Fibroblast of peridontal ligament (primary cell): ENCODE measurements around the gene REC114.
"Not testable (repeated sequence)": the region's sequence is repeated elsewhere in the genome, so short reads cannot be mapped to it uniquely, and the experiment has no call there.

ENCODE experiments used
- DNase-seq: peaks from one replicate; pipeline ENCODE4 v3.0.0-alpha.2; 2010; ENCODE audit errors: extremely low read depth

The REC114 gene

GRCh38 chr15:73575636-73576247 lies 132.8 kb downstream of the REC114 start:
- no peak for DNase-seq

DNA sequence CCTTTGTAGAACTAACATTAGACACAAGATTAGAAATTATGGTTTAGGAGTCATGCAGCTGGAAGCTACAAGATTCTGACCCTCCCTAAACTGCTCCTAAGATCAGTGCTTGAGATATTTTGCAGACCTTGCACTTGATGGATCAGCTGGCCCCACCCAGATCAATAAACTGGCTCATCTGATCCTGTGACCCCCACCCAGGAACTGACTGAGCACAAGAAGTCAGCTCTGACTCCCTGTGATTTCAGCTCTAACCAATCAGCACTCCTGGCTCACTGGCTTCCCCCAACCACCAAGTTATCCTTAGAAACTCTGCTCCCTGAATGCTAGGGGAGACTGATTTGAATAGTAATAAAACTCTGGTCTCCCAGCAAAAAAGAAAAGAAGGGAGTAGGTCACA lies 134.6 kb downstream of the REC114 start:
- not testable (repeated sequence) for DNase-seq

DNA sequence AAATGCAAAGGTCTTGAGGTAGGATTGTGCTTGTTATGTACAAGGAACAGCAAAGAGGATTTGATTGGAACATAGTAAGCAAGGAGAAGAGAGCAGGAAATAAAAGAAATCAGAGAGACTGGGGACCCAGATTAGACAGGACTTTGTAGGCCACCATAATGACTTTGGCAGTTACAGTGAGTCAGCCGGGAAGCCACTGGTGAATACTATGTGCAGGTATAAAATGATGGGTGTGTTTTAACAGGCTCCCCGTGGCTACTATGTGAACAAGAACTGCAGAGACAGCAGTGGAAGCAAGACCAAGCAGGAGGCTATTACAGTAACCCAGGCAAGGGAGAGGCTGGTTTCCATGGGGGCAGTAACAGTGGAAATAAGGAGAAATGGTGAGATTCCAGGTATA lies 135.1 kb downstream of the REC114 start:
- no peak for DNase-seq

GRCh38 chr15:73582851-73583379 lies 140.0 kb downstream of the REC114 start:
- no peak for DNase-seq

- DNase-seq: no peak
Measured at GRCh38 chr15:73583544-73583943, 140.6 kb downstream of the REC114 start.

GRCh38 chr15:73584699-73585420 lies 141.9 kb downstream of the REC114 start:
- DNase-seq: peak; percentile 45

GRCh38 chr15:73585871-73586654 lies 143.1 kb downstream of the REC114 start:
- DNase-seq: no peak

DNA sequence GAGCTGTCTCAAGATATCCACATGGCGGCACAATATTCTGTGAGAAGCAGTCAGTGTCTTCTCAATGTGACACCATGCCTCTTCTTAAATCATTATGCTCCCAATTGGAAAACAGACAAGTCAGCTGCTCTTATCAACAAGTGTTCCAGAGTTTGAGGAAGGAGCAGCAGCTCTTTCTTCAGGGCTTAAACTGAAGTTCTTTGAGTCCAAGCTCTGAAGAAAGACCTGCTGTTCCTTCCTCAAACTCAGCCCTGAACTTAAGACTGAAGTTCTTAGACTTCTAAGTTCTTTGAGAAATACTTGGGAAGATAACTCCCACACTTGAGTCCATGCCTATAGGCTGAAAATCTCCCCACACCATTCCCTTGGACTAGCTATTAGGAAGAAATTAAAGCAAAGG lies 146.8 kb downstream of the REC114 start:
- no peak for DNase-seq

DNA sequence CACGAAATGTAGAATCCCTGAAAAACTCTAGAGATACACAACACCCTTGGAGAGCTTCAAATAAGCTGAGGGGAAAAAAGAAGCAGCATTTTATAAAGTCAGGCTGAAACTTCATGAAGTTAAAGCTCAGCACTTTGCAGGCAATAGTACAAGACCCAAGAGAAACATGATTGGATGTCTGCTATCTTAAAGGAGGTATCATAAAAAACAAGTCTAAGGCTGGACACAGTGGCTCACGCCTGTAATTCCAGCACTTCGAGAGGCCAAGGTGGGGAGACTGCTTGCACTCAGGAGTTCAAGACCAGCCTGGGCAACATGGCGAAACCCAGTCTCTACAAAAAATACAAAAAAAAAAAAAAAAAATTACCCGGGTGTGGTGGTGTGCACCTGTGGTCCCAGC lies 147.3 kb downstream of the REC114 start:
- no peak for DNase-seq

GRCh38 chr15:73593304-73594074 lies 150.5 kb downstream of the REC114 start:
- DNase-seq: no peak

- no peak for DNase-seq
Measured at GRCh38 chr15:73594109-73594508, 151.1 kb downstream of the REC114 start.

DNA sequence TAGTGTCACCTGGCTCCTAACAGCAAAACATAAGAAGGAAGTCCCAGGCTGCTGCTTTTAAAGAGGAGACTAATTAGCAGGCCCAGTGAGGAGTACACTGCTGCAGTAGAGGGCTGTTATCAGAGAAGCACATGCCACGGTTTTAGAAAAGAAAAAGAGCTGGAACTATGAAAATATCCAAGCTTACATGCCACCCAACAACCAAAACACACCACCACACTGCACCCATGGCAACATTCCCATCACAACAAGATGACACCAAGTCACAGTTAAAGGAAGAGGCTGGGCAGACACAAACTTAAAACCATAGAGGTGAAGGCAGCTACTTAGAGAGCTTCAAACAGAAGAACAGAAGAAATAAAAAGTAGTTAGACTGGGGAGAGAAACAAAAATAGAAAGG lies 153.2 kb downstream of the REC114 start:
- no peak for DNase-seq

- DNase-seq: no peak
Measured at GRCh38 chr15:73597036-73597638, 154.2 kb downstream of the REC114 start.

GRCh38 chr15:73598530-73599160 lies 155.7 kb downstream of the REC114 start:
- DNase-seq: peak; percentile 81

GRCh38 chr15:73599934-73600333 lies 157.0 kb downstream of the REC114 start:
- DNase-seq: no peak

- no peak for DNase-seq
Measured at GRCh38 chr15:73600413-73601335, 157.7 kb downstream of the REC114 start.

GRCh38 chr15:73601451-73602445 lies 158.8 kb downstream of the REC114 start:
- DNase-seq: peak; percentile 68

DNA sequence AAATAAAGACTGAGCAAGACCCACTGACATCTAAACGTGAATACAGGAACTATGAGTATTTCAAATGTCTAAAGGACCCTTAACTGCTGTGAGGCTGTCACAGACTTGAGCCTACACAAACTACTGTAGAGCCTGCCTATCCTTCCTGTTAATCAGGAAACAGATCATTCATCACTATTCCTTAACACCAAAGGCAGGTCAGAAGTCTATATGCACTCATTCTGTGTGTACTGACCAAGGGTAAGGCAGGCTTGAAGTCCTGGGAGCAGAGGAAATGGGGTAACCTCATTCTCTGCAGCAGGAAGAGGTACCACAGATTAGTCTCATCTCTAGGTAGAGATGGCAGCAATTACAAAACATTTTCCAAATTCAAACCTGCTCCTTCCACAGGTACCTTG lies 159.5 kb downstream of the REC114 start:
- no peak for DNase-seq

DNA sequence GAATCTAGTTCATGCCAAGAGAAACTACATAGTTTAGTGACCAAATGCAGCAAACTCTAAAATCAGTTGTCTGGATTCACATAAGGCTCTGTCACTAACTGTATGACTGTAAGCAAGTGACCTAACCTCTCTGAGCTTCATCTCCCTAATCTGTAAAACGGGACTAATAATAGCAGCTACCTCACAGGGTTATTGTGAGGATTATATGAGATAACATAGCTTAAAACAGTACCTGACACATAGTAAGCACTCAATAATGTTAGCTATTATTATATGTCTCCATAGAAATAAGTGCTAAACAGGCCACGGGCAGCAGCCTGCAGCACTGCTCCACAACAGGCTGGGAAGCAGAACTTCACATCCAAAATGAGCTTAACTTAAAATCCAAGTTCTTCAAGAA lies 160.0 kb downstream of the REC114 start:
- no peak for DNase-seq
